Coronary artery (tissue), 2 donors: Measurements from ENCODE around the gene KCTD8.

ENCODE experiments used
- DNase-seq: peaks from one replicate; pipeline ENCODE4 v3.0.0-alpha.2; 2017; ENCODE audit warnings: low spot score
- H3K27ac ChIP-seq, 2 donors: fragments of 200-600 bp; sonication (generic); one replicate each; pipeline ENCODE4 v1.5.1; 2016 to 2019
- H3K4me3 ChIP-seq: fragments of 200-600 bp; sonication (generic); 2 replicates; pipeline ENCODE4 v1.5.1; 2016; ENCODE audit warnings: mild to moderate bottlenecking, moderate library complexity
- TF ChIP-seq, protein P1 (sequence below): fragments of 200-600 bp; sonication (generic); IDR thresholded peaks from one replicate; pipeline ENCODE4 v1.5.1; 2019; ENCODE audit warnings: antibody characterized with exemption

KCTD8 gene

DNA sequence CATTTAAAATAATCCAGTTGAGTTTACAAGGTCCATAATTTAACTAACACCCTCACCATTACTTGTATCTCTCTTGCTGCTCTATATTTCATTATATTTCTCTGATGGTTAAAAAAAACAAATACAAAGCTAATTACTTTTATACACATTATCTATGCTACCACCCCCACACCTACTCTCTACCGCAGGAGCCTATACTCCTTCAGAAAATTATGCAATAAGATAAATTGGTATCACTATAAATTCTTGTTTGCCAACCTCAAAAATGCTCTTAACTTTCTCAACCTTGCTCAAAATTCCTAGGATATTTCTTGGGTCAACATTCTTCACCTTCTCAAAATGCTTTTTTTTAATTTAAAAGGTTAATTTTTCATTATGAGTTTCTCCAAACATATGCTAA is 282.7 kb downstream of the KCTD8 start:
- no peak overlapping the region for H3K4me3 ChIP-seq
- no peak overlapping the region for H3K27ac ChIP-seq
- TF ChIP-seq, protein P1, sequence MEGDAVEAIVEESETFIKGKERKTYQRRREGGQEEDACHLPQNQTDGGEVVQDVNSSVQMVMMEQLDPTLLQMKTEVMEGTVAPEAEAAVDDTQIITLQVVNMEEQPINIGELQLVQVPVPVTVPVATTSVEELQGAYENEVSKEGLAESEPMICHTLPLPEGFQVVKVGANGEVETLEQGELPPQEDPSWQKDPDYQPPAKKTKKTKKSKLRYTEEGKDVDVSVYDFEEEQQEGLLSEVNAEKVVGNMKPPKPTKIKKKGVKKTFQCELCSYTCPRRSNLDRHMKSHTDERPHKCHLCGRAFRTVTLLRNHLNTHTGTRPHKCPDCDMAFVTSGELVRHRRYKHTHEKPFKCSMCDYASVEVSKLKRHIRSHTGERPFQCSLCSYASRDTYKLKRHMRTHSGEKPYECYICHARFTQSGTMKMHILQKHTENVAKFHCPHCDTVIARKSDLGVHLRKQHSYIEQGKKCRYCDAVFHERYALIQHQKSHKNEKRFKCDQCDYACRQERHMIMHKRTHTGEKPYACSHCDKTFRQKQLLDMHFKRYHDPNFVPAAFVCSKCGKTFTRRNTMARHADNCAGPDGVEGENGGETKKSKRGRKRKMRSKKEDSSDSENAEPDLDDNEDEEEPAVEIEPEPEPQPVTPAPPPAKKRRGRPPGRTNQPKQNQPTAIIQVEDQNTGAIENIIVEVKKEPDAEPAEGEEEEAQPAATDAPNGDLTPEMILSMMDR, result no peak
- no peak for DNase-seq

DNA sequence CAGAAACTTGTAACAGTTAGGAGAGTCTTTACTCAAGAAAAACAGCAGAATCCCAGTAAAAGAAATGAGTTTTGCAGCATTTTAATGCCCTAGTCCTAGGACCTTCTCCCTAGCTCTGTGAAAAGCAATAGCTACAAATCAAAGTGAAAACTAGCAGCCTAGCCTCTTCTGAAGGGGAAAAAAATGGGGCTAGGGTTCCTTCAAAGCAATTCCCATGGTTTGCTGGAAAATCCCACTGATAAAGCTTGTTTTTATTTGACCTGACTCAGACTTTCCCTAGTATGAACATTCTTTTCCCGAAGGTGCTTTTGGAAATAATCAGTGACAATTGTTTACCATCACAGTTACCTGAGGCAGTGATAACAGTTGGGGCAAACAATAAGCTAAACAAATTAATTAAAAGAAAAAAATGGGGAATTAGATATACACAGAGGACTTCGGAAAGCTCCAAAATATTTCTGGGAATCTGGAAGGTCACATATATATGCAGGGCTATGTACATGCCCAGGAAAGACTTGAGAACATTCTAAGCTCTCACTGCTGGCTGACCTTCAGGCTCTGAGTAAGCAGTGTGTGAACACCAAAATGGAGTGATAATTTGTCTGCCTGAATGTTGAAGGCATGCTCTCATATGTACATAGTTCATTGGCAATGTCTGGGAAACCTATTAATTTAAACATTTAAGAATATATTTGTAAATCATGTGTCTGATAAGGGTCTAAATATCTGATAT is 285.9 kb downstream of the KCTD8 start:
- TF ChIP-seq, protein P1, result no peak
- Histone ChIP-seq H3K27ac (no peak overlapping the region), H3K4me3 (no peak overlapping the region)
- no peak for DNase-seq

DNA sequence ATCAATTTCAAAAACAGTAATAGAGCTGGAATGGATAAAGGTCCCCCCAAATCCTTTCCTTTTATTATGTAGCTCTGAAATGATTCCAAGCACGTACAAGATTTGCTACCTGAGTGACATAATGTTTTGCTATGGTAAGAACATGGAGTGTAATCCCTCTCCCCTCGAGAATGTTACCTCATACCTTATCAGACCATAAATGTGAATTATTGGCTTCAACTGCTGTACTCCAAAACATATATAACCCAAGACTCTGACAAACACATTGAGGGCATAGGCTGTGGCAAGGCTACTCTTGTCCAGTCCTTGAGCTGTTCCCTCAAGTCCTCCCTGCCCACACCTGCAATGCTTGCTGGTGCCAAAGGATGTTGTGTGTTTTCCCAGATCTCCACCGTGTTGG is 286.9 kb downstream of the KCTD8 start:
- Histone ChIP-seq H3K4me3 (no peak overlapping the region), H3K27ac (no peak overlapping the region)
- no peak for DNase-seq
- TF ChIP-seq, protein P1, result no peak

DNA sequence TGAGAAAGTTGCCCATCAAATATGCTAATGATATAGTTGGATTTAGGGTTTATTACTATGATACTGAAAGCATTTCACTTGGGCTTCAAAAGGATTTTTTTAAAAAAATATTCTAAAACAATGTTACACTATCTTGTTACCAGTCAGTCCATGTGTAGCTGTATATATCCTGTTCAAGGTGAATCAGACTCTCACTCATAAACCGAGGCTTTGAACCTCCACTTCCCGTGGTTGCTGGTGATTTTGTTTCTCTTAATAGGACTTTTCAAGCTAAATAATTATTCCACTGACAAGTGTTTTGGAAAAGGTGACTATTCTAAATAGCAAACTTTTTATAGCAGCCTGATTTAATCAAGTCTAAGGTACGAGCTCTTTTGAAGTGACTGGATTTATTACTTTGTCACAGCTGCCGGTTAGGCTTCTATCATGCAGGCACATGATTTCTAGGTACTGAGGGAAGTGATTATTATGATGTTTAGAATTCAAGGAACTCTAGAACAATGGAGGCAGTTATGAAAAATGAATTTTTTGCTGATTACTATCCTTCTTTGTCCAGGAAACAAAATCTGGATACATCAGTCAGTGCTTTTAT is 287.7 kb downstream of the KCTD8 start:
- Histone ChIP-seq H3K4me3 (no peak overlapping the region), H3K27ac (no peak overlapping the region)
- DNase-seq, result no peak
- TF ChIP-seq, protein P1, result no peak

DNA sequence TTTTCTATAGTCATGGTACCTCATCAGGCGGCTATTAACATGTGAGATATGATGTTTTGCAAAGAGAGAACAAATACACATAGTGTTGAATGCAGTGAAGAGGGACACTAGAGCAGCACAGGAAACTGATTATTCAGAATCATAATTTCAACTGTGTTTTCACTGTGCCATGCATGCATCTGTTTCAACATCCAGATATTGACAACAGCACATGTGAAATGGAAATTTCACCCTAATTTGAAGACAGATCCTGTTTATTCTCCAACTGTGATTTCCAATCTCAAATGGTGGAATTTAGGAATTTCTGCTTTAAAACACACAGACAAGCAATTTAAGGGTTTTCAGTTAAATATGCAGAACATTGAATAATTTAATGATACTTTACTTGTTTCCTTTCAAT is 288.6 kb downstream of the KCTD8 start:
- no peak for DNase-seq
- Histone ChIP-seq H3K27ac (no peak overlapping the region), H3K4me3 (no peak overlapping the region)
- TF ChIP-seq, protein P1, result no peak

DNA sequence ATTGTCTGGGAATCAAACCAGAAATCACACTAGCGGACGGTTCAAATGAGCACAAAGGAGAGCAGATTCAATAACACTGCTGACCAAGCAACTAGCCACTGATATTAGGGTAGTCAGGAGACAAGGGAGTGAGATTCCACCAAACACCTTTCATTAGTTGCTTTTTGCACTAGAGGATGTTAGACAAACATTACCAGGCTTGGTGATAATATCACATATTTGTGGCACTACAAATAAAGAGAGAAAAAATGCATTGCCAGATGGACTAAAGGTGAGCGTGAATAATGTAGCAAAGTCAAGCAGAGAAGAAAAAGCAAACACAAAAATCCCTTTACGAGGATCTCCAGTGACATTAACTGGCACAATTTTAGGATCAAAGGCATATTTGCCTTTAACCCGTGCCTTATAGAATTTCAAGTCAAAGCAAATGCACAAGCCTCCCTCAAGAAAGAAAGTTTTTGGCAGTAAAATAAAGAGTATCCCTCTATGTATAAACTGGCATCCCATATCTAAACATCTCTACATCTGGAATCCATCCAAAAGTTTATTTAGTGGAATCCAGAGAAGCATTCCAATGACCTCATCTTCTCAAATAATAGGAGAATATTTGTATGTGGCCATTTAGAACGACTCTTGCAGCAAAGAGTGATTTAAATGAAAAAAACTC is 290.9 kb downstream of the KCTD8 start:
- DNase-seq, result no peak
- Histone ChIP-seq H3K27ac (no peak overlapping the region), H3K4me3 (no peak overlapping the region)
- TF ChIP-seq, protein P1, result no peak
